ENCODE results near the gene GALNT17.
"Not testable (repeated sequence)": the region's sequence is repeated elsewhere in the genome, so short reads cannot be mapped to it uniquely, and the experiment has no call there.

GALNT17 gene

GRCh38 chr7:71604818-71605414 lies 473.0 kb downstream of the GALNT17 start:
- in situ Hi-C loops (cut with MboI; ENCODE audit: low sequenced_read_pairs): no loop called here

DNA sequence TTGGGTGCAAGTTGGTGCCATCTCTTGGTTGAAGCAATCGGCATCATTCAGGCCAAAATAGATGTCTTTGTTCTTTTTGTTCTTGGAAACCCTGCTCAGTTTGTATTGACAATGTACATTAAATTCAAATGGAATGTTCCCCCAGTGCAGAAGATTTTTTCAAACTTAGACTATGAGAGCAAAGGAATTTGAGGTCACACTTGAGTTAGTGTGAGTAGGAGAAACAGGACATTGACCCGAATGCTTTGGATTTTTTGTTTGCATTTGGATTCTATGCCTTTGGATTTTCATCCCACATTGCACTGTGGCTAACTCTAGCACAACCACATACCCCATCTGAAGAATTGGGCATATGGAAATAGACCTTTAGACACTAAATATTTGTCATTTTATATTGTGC lies 480.0 kb downstream of the GALNT17 start:
- in situ Hi-C loops (cut with MboI; ENCODE audit: low sequenced_read_pairs): no loop called here

DNA sequence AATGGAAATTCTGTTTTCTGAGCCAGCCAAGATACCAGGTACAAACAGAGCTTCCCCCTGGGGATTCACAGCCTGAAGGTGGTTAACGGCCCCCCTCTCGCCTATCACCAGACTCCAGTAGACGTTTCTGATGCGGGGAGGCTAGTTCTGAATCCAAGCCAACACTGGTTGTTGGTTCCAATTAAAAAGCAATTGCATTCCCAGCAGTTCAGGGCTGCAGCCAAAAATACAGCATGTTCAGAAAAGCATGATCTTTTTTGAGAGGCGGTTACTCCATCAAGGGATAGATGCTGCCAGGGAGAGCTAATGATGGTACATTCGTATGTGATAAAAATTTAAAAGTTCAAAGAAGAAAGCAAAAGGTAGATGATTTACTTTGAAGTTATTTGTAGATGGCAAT lies 481.0 kb downstream of the GALNT17 start:
- in situ Hi-C loops (cut with MboI; ENCODE audit: low sequenced_read_pairs): no loop called here

DNA sequence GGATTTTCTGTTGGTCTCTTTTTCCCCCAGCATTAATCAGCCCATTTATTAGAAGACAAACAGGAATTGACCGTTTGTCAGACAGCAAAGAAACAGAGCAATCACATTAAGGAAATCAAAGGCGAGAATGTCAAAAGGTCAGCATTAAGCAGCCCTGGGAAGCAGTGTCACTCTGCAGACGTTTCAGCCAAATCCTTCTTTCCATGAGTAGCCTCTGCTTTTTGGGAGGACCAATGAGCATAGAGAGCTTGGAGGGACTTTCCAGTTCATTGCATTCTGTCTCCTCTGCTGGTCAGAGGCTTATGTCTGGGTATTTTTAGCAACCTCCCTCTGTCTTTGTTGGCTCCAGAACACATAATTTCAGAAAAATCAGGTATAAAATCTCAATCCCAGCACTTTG lies 481.4 kb downstream of the GALNT17 start:
- in situ Hi-C loops (cut with MboI; ENCODE audit: low sequenced_read_pairs): no loop called here

DNA sequence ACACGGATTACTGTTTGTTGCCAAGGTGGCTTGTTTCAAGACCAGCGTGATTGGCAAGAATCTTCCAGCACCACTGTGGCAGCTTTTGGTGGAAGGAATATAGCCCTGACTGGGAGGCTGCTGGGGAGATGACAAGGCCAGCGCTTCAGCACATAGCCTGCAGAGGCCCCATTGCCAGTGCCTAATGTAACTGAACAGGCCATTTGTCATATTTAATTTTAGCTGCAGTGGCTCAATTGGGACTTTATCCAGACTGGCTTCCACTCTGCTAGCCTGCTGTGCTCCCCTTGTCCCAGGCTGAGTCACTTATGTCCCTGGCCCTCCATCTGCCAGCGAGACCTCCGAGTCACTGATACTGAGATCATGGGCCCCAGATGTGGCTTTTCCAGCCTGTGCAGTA lies 483.1 kb downstream of the GALNT17 start:
- in situ Hi-C loops (cut with MboI; ENCODE audit: low sequenced_read_pairs): no loop called here

DNA sequence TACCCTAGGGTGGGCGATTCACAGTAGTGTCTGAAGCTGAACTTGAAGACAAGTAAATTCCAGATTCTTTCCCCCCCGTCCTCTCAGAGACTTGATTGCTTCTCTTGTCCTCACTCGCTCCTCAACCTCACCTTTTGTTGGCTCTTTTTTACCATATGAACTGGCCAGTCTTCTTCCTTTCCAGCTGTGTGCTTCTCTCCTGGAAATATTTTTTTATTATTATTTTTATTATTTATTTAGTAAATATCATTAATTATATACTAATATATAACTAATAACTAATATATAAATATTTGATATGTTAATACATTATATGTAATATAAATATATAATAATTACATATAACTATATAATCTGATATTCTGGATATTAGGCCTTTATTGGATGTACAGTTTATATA lies 484.3 kb downstream of the GALNT17 start:
- in situ Hi-C loops (cut with MboI; ENCODE audit: low sequenced_read_pairs): no loop called here

- in situ Hi-C loops (cut with MboI; ENCODE audit: low sequenced_read_pairs): no loop called here
Measured at GRCh38 chr7:71618278-71618677, 486.3 kb downstream of the GALNT17 start.

DNA sequence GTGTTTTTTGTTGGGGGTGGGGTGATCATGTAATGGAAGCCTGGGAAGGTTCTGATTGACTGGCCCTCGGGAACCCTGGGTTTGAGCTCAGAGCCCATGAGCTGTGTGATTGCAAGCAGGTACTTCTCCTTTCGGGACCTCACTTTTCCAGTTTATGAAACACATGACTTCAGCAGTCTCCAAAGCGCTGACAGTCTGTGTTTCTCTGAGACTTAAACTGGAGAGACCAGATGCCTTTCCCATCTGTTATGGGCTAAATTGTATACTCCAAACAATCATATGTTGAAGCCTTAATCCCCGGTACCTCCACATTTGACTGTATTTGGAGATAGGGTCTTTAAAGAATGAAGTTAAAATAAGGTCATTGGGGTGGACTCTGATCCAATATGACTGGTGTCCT lies 493.6 kb downstream of the GALNT17 start:
- in situ Hi-C loops (cut with MboI; ENCODE audit: low sequenced_read_pairs): no loop called here

GRCh38 chr7:71626206-71626605 lies 494.3 kb downstream of the GALNT17 start:
- in situ Hi-C loops (cut with MboI; ENCODE audit: low sequenced_read_pairs): no loop called here

GRCh38 chr7:71627651-71628050 lies 495.7 kb downstream of the GALNT17 start:
- in situ Hi-C loops (cut with MboI; ENCODE audit: low sequenced_read_pairs): no loop called here

DNA sequence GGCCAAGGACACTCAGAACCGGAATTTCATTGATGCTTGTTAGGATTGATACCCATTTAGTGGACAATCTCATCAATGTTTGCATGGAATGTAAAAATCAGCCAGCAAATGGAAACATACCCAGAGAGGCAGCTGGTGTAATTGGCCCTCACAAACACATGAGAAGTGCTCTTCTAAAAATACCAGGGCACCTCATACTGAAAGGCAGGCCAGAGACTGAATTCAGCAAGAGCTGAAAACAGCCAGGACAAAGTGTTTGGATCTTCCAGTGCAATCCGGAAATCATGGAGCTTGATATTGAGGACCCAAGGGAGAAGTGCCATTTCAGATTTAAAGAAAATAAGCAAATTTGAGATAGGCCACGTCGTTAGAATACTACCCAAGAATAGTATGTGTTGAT lies 498.6 kb downstream of the GALNT17 start:
- in situ Hi-C loops (cut with MboI; ENCODE audit: low sequenced_read_pairs): no loop called here

GRCh38 chr7:71633551-71634008 lies 501.6 kb downstream of the GALNT17 start:
- in situ Hi-C loops (cut with MboI; ENCODE audit: low sequenced_read_pairs): no loop called here

DNA sequence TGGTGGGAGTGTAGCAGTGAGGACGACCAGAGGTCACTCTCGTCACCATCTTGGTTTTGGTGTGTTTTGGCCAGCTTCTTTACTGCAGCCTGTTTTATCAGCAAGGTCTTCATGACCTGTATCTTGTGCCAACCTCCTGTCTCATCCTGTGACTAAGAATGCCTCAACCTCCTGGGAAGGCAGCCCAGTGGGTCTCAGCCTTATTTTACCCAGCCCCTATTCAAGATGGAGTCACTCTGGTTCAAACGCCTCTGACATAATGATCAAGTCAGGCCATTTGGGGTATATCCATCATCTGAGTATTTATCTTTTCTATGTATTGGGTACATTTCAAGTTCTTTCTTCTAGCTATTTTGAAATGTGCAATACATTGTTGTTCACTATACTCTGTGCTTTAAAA lies 503.9 kb downstream of the GALNT17 start:
- in situ Hi-C loops (cut with MboI; ENCODE audit: low sequenced_read_pairs): not testable (repeated sequence)

- in situ Hi-C loops (cut with MboI; ENCODE audit: low sequenced_read_pairs): no loop called here
Measured at GRCh38 chr7:71636329-71636728, 504.4 kb downstream of the GALNT17 start.

DNA sequence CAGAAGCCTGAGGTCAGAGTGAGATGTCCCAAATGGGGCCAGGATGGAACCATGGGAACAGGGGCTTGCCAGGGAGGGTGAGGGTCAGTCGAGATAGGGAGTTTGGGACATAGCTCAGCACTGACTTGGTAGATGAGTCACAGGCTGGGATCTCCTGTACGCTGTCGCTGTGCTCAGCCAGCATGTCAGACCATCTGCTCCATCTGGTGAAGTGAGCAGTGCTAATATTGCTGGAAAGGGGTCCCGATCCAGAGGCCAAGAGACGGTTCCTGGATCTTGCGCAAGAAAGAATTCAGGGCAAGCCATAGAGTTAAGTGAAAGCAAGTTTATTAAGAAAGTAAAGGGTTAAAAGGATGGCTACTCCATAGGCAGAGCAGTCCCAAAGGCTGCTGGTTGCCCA lies 505.6 kb downstream of the GALNT17 start:
- in situ Hi-C loops (cut with MboI; ENCODE audit: low sequenced_read_pairs): no loop called here

DNA sequence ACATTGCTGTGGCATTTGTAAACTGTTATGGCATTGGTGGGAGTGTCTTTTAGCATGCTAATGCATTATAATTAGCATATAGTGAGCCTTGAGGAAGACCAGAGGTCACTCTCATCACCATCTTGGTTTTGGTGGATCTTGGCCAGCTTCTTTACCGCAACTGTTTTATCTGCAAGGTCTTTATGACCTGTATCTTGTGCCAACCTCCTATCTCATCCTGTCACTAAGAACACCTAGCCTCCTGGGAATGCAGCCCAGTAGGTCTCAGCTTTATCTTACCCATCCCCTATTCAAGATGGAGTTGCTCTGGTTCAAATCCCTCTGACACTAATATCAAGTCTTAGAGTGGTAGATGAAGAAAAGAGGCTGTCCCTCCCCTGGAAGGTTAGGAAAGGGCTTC lies 506.2 kb downstream of the GALNT17 start:
- in situ Hi-C loops (cut with MboI; ENCODE audit: low sequenced_read_pairs): no loop called here

DNA sequence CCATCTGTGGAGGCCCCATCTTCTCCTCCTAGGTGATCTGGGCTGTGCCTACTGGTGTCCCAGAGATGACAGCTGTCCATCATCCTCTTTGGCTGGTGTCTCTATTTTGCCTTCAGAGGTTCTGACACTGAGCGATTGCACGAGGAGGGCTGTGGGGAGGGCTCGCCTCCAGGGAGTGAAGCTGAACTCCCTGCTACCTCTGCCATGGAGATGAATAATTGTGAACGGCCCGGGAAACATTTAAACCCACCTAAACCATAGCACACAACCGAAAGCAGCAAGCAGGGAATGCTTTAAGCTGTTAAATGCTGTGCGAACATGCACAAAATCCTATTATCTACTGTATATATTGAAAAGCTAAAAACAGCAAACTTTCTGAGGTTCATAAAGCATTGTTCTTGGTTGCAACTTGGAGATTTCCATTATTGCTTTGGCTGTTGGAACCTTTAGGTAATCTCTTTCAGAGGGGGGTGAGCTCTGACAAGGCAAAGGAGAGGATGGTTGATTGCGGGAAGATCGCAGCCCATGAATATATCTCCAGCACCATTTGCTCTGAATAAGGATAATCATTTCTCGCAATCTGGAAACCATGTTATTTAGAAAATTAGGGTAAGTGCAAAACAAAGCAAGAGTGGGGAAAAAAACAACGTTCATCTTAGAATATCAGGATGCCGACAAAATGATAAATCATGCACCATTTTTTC lies 507.6 kb downstream of the GALNT17 start:
- in situ Hi-C loops (cut with MboI; ENCODE audit: low sequenced_read_pairs): no loop called here

GRCh38 chr7:71643031-71643430 lies 511.1 kb downstream of the GALNT17 start:
- in situ Hi-C loops (cut with MboI; ENCODE audit: low sequenced_read_pairs): not testable (repeated sequence)

DNA sequence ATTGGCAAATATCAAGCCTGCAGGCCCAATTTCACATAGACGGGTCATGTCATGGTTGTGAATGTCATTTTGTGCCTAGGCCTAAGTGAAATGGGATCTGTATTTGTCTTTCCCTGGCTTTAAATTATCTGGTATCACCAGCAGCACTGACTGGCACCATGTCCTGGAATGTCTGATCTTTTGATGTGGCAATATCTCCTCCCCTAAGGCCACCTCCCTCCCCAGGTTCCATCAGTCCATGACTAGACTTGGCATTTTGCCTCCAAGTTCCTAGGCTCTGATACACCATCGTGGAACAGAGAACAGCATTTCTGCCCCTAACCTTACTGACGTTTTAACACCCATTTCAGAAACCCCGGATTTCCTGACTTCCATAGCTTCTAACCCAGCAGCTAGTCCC lies 513.9 kb downstream of the GALNT17 start:
- in situ Hi-C loops (cut with MboI; ENCODE audit: low sequenced_read_pairs): no loop called here

GRCh38 chr7:71649812-71650211 lies 517.9 kb downstream of the GALNT17 start:
- in situ Hi-C loops (cut with MboI; ENCODE audit: low sequenced_read_pairs): no loop called here

DNA sequence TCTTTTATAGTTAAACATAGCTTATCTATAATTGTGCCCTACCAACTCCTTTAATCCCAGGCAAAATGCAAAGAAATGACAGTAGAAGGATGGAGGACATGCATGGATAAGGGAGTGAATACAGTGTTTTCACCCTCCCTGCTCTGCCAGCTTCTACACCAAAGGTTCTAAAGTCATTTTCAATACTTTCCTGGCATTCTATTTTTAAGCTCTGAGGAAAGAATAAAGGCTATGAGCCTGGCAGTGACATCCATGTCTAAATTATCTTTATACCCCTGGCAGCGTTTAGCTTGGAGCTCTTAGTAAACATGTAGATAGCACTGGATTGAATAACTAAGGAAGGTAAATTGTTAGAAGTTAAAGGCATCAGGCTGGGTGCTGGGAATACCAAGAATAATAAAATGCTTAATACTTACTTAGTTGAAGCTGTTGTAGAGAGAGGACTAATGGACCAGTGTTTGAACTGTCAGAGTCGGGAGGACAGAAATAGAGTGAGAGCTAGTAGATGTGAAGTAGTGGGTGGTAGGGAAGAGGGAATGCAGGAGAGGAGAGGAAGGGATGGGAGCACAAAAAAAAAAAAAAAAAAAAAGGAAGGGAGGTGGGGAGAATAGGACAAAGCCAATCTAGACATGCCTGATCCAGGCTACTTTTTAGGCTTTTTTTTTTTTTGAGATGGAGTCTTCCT lies 518.9 kb downstream of the GALNT17 start:
- in situ Hi-C loops (cut with MboI; ENCODE audit: low sequenced_read_pairs): no loop called here

GRCh38 chr7:71652510-71652909 lies 520.6 kb downstream of the GALNT17 start:
- in situ Hi-C loops (cut with MboI; ENCODE audit: low sequenced_read_pairs): no loop called here
